Measurements from ENCODE around the gene PLPPR5.

PLPPR5 gene

DNA sequence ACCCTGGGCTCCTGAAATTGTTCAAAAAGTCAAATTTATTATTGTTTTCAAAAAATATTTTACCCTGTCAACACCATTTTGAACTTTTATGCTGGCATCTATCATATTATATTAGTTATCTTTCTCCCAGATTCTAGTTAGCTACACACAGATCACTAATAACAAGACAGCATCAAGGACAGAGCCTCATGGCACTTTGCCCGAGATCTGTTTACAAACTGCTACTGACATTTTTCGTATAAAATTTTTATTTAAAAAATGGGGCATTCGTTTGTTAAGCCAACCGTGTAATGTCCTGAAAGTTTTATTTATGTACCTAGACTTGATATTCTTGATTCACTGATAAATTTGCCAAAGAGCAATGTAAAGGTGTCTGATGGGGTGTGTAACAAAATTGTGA, 78.1 kb downstream of the PLPPR5 start (continued):
- TF ChIP-seq ZBTB49 (tag by site-specific recombination; IDR thresholded peaks at IDR 0.05; ENCODE audit: low read depth), result no peak
- no peak for TF ChIP-seq ZBTB10 (tag by site-specific recombination; IDR thresholded peaks at IDR 0.05)
- TF ChIP-seq ZNF530 (tag by site-specific recombination; IDR thresholded peaks at IDR 0.05; ENCODE audit: low read depth), result no peak
- TF ChIP-seq ZNF274 (IDR thresholded peaks at IDR 0.05; ENCODE audit: low read length), result no peak
- no peak for TF ChIP-seq ZNF274 (tag by site-specific recombination; IDR thresholded peaks at IDR 0.05; ENCODE audit: borderline replicate concordance)
- TF ChIP-seq, protein P1, sequence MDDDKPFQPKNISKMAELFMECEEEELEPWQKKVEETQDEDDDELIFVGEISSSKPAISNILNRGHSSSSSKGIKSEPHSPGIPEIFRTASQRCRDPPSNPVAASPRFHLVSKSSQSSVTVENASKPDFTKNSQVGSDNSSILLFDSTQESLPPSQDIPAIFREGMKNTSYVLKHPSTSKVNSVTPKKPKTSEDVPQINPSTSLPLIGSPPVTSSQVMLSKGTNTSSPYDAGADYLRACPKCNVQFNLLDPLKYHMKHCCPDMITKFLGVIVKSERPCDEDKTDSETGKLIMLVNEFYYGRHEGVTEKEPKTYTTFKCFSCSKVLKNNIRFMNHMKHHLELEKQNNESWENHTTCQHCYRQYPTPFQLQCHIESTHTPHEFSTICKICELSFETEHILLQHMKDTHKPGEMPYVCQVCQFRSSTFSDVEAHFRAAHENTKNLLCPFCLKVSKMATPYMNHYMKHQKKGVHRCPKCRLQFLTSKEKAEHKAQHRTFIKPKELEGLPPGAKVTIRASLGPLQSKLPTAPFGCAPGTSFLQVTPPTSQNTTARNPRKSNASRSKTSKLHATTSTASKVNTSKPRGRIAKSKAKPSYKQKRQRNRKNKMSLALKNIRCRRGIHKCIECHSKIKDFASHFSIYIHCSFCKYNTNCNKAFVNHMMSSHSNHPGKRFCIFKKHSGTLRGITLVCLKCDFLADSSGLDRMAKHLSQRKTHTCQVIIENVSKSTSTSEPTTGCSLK (tag by site-specific recombination; IDR thresholded peaks at IDR 0.05), result no peak
- TF ChIP-seq ZNF639 (tag by site-specific recombination; IDR thresholded peaks at IDR 0.05), result no peak
- TF ChIP-seq RBAK (tag by site-specific recombination; IDR thresholded peaks at IDR 0.05), result no peak
- TF ChIP-seq ZNF600 (tag by site-specific recombination; IDR thresholded peaks at IDR 0.05), result no peak
- TF ChIP-seq ZNF677 (tag by site-specific recombination; IDR thresholded peaks at IDR 0.05), result no peak
- no peak for TF ChIP-seq AEBP2 (tag by site-specific recombination; IDR thresholded peaks at IDR 0.05; ENCODE audit: borderline replicate concordance)
- TF ChIP-seq ZNF114 (tag by site-specific recombination; IDR thresholded peaks at IDR 0.05), result no peak
- TF ChIP-seq ZNF747 (tag by site-specific recombination; IDR thresholded peaks at IDR 0.05), result no peak

DNA sequence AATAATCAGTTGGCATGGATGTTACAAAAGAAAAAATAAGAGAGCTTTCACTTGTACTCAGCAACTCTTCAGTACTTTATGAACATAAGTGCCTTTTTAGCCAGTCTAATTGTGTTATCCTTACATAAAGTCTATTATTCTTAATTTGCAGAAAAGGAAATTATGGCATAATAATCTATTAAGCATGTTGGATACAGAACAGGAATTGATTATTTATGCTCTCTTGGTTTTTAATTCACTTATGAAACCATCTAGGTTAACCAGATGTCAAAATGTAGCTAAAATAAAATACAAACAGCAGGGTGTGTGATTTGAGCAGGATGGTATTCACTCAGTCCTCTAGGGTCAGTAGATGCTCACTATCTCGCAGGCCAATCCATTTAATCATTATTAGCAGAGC, 79.7 kb downstream of the PLPPR5 start:
- Histone ChIP-seq H3K36me3 (ENCODE audit: control insufficient read depth in 2 of 2, insufficient read depth in 1 of 2, low read length in 2 of 2) (no peaks in the 10 kb centered on the region), H3K4me1 (ENCODE audit: control insufficient read depth, insufficient read depth, low read length) (no peaks in the 10 kb centered on the region), H3K9me3 (ENCODE audit: control insufficient read depth, insufficient read depth, low read depth, low read length) (no peaks in the 10 kb centered on the region), H3K4me3 (ENCODE audit: low read depth, low read length) (no peak overlapping the region), H3K27ac (ENCODE audit: extremely low read depth, low read depth, low read length) (no peak overlapping the region)
- TF ChIP-seq ZNF37A (tag by site-specific recombination; IDR thresholded peaks at IDR 0.05) (no peak), IKZF3 (tag by site-specific recombination; IDR thresholded peaks at IDR 0.05) (no peak), HIC1 (tag by site-specific recombination; IDR thresholded peaks at IDR 0.05) (no peak), ZNF747 (tag by site-specific recombination; IDR thresholded peaks at IDR 0.05) (no peak)
- ChIA-PET POLR2A (no interaction called here), CTCF (no interaction called here)

All from HEK293 (cell line).